ENCODE results near the gene IRX4. TPM values are rescaled to one million over a fixed set of nuclear protein-coding genes. Genes with fewer than 3 reads are reported as not detected.

IRX4 gene
- total RNA-seq, 1 experiment from 2014 or later = not detected

DNA sequence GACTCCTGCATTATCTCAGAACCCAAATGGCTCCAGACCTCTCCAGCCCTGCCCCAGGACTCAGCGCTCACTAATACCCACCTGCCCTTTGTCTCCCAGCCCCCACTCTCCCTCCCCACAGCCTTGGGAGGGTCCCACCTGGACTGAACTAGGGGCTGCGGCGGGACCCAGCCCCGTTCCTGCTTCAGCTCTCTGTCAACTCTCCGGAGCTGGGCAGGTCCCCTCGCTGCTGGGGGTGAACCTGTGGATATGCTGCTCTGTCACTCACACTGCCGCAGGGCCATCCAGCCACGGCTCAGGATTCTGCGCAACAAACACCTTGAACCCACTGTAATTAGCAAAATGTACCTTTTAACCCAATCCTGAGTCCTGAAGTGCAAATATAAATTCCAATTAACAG lies 44.7 kb downstream of the IRX4 start:
- no peak for DNase-seq (ENCODE audit: low read depth)

DNA sequence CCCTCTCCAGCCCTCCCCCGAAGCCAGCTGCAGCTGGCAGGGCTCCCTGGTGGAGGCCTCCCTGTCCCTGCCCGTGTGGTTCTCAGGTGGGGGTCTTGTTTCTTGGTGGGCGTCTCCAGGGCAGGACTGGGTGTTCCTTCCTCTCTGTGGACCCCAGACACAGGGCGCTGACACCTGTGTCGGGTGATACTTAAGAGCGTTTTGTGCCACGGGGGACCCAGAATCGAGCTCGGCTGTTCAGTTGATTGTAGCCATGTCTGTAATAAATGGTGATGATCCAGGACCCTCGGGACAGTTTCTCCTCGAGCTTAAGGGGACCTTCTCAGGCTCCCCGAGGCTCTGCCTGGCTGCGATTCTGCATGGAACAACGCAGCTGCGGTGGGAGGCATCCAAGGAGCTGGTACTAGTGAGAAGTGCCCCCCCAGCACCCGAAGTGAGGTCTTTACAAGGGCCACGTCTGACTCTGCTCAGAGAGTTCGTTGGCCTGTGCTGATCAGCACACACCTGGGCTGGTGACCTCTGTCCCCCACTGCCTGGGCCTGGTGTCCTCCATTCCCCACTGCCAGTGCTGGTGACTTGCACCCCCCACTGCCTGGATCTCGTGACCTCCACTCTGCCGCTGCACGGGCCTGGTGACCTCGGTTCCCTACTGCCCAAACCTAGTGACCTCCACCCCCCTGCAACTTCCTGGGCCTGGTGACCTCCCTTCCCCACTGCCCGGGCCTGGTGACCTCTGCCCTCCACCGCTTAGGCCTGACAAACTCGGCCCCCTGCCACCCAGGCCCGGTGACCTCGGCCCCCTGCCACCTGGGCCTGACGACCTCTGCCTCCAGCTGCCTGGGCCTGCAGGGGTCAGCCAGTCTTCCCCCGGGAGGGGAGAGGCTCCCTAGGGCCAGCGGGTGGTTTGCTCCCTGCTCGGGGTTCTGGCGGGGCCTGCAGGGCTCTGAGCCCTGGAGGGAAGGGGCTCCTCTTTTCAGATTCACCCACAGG lies 45.5 kb downstream of the IRX4 start:
- no peak for DNase-seq (ENCODE audit: low read depth)

DNA sequence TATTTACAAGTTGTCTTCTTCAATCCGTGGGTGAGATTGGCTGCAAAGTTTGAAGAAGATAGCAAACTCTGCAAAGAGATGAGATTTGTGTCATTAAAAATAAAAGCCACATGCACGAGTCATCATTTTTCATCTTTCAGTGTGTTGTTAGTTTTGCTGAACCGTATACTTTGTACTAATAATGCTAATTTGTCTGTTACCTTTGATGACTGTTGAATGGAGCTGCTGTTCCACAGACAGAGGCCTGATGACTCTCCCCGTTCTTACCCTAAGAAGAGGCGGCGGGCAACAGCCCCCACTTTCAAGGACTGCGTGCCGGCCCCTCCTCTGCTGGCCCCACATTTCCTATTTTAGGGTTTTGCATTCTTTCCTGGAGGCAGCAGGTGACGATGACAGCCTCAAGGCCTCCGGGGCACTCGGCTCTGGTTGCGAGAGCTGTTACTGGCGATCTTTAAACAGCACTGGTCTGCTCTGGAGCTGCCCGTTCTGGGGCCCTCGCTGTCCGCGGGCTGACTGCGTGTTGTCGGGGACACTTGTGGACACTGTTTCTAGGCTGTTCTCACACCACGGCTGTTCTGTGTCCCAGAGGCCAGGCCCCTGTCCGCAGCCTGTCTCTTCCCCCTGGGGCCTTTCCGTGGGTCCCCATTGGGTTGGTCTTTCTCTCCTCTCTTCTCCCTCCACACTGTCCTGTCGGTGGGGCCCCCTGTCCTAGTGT lies 46.4 kb downstream of the IRX4 start:
- no peak for DNase-seq (ENCODE audit: low read depth)

DNA sequence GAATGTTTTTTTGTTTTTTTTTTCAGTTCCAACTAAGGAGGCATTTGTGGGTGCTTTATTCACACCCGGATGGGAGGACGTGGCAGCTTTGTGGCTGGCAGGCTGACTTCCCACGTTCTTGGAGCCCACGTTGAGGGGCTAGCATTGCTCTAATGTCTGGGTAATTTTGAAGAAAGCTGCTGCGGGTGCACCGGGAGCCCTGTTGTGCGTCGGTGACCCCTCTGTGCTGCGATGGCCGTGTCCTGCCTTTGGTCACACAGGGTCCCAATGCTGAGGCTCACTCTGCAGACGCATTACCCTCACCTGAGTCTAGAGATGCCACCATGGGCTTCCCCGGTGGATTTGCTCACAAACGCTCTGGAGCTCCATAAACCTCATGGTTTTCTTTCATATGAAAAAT lies 47.3 kb downstream of the IRX4 start:
- DNase-seq (ENCODE audit: low read depth) = no peak

DNA sequence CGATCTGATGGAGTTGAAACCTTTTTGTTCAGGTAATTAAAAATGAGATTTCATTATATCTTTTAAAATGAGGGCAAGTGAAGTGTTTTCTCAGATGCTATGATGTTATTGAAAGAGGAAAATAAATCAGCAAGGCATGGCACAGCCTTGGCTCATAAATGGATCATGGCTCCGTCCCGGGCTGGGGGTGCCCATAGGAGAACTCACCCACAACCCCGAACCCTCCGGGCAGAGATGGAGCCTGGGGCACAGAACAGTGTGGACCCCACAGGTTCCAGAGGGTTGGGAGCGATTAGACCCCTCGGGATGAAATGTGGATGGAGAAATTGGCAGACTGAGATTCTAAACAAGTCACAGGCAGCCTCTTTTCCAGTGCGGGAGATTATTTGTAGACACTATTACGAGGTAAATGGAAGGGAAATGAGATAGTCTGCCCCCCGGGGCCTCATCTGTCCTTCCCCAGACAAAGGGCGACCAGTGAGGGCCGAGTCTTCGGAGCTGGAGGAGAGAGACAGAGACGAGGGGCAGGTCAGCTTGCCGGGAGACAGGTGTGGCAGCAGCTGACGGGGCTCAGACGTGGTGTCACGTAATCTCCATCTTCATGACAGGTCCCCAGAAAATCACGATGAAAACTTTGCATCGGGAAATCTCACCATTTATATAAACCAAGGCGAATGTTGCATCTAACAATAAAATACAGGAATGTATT lies 47.9 kb downstream of the IRX4 start:
- no peak for DNase-seq (ENCODE audit: low read depth)

DNA sequence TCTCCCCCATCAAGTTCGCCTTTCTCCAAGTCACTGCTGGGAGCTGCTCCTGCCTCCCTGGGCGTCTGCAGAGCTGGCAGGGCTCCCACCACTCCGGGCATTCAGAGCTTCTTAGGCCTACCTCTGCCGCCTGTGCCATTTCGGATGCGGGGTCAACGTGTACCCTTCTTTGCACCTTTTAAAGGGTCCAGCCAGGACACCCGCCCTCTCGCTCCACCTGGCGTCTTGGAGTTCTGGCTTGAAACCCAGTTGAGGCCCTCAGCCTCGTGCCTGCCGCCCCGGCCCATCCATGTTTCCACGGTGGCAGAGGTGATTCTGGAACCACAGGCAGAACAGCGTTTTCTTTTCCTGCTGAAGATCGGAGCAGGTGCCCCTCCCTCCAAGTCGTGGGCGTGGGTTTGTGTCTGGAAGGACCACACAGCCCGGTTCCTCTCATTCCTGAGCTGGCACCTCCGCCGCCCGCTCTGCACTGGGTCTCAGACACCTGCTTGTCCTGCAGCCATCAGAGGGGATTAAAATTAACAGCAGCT lies 48.6 kb downstream of the IRX4 start:
- DNase-seq (ENCODE audit: low read depth) = no peak

DNA sequence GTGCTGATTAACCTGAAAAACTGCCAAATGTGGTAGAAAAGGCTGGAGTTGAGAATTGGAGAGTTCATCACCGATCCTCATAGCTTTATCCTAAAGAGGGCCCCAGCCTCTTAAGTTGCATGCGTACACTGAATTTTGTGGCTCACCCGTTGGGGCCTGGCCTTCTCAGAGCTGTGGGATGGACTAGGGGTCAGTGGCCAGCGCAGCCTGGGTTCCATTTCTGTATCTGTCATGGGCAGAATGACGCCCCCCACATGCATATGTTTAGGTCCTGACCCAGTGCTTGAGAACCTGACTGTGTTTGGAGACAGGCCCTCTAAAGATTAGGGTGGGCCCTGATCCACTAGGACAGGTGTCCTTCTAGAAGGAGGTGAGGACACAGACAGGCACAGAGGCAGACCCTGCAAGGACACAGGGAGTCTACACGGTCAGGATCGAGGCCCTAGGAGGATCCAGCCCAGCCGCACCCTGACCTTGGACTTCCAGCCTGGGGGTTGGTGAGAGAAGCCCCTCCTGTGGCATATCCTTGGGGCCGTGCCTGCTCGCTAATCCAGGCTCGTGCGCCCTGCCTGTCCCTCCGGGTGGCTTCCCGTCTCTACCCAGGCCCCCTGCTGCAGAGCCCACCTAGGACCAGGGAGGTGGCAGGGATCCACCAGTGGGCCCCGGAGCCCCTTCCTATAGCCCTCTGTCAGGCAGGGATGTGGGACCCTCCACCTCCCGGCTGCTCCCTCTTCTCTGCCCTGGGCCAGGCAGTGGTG lies 49.3 kb downstream of the IRX4 start:
- DNase-seq (ENCODE audit: low read depth) = no peak

DNA sequence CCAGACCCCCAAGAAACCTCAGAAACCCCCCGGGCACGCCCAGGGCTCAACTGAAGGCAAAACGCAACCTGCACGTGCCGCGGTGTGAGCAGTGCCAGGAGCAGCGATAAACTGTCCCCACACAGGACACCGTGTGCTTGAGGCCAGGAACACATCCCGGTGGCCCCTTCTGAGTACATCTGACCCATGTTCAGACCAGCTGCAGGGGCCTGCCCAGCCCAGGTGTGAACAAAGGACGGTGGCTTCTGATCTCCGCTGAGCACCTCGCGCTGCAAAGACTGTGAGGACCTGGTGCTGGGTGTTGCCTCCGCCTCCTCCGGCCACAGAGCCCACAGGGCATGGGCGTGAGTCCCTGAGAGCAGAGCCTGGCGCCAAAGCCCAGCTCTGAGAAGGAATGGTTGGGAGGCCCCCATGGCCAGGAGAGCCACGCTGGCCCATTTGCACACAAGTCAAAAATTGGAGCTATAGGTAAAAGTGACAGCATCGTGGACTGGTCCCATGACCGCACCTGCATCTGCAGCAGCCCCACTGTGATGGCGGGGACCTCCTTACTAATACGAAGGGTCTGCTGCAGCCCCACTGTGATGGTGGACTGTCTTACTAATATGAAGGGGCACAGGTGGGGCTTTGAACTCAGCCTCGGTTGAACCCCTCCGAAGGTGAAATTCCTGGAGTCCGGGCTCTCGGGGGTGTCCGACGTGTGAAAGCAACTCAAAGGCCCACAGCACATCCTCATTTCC lies 50.0 kb downstream of the IRX4 start:
- DNase-seq (ENCODE audit: low read depth) = no peak

DNA sequence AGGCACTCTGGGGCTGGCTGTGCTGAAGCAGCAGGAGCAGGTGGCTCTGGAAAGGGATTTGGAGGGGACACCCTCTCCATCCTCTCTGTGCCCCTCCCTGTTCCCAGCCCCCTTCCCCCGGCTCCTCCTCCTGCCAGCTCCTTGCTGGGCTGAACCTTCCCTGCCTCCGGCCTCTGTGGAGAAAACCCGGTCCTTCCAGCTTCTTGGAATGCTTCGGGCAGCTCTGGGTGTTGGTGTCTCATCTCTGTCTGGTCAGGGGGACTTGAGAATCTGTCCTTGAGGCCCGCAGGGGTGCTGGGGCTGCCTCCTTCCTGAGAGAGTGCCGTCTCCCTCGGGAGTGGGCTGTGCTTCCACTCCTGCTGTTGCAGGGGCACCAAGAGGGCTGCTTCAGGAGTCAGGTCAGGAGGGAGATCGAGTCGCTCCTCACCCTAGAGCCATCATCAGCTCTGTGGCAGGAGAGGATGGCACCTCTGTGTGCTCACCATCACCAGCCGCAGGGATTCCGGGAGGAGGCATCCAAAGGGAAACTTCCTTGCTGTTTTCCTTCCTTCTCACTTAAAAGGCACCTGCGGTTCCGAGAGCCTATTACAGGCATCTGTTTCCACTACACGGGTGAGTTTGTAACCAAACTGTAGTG lies 50.9 kb downstream of the IRX4 start:
- no peak for DNase-seq (ENCODE audit: low read depth)

DNA sequence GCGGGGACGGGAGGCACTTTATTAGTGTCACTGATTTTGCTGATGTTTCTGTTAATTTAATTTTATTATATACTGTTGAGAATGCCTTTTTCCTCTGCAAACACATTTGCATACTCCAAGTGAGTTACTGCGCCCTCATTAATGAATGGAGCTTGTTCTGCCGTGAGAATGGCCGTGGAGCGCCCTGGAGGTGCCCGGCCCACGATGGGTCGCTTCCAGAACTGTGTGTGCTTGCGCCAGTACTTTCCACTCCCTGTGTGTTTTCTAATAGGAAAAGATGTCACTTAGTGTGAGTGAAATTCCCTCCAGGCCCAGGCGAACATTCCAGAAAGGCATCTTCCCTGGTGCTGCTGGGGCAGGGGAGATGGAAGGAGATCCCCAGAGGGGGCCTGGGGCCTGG lies 51.5 kb downstream of the IRX4 start:
- no peak for DNase-seq (ENCODE audit: low read depth)

DNA sequence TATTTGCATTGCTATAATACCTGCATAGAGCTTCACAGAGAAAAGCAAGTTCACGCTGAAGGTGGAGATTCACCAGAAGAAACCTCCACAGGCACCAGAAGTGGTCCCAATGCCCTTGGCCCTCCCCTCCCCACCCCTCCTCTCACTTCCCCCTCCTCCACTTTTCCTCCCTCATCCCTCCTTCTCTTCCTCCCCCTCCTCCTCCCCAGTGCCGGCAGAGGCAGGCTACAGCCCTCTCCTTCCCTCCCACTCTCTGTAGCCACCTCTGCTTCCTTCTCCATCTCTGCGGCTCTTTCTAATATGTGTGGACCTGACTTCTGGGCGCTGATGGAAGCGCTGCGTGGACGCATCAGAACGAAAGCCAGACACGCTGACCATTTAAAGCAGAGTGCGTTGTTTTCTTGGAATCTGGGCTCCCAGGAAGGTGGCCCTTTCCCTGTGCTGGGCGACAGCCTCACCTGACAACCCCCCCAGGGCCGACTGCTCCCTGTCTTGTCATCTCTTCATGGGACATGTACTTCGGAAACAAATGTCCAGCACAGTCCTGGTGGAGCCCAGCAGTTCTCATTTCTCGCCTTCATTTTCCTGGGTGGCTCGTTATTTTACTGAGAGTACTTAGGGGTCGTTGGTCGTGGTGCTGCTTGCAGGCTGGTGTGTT lies 52.0 kb downstream of the IRX4 start:
- no peak for DNase-seq (ENCODE audit: low read depth)

DNA sequence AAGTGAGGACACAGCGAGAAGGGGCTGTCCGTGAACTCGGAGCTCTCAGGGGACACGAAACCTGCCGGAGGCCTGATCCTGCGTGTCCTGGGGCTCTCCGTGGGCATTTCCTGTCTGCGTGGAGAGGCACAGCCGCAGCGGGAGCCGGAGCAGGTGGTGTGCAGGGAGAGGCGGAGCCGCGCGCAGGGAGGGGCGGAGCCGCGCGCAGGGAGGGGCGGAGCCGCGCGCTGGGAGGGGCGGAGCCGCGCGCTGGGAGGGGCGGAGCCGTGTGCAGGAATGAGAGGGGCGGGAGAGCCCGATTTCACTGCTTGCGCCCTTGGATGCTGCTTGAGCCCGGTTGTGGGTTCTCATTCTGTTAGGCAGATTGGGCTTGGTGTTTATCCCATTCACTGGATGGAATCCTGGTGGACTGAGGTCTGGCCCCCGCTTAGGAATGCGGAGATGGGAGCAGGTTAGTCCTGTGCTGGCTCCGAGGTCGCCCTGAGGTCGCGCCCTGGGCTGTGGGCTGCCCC lies 54.8 kb downstream of the IRX4 start:
- DNase-seq (ENCODE audit: low read depth) = no peak

Other genes starting within 250 kb of the IRX4 start
- 55.7 and 57.9 TPM in 2 replicates for gene MRPL36, start 83.1 kb downstream of the IRX4 start, total RNA-seq (2014; rRNA removed; shearing (Covaris generic))
- 60.0 and 159 TPM in 2 replicates for gene NDUFS6, start 81.5 kb downstream of the IRX4 start, total RNA-seq (2014; rRNA removed; shearing (Covaris generic))